Hypothalamus (tissue), 51 donors: ENCODE measurements around the gene CBL.
"Not testable (repeated sequence)": the region's sequence is repeated elsewhere in the genome, so short reads cannot be mapped to it uniquely, and the experiment has no call there.

Experiments used
- DNase-seq, 51 donors: peaks; one replicate each; lab custom pipeline; 2025; lab: John Stamatoyannopoulos, UW

Gene CBL

GRCh38 chr11:119181677-119182412 lies 24.3 kb upstream of the CBL start:
- no peak for DNase-seq

DNA sequence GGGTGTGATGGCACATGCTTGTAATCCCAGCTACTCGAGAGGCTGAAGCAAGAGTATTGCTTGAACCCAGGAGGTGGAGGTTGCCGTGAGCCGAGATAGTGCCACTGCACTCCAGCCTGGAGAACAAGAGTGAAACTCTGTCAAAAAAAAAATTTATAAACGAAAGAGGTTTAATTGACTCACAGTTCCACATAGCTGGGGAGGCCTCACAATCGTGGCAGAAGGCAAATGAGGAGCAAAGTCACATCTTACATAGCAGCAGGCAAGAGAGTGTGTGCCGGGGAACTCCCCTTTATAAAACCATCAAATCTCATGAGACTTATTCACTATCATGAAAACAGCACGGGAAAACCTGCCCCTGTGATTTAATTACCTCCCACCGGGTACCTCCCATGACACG lies 21.7 kb upstream of the CBL start:
- not testable (repeated sequence) for DNase-seq

DNA sequence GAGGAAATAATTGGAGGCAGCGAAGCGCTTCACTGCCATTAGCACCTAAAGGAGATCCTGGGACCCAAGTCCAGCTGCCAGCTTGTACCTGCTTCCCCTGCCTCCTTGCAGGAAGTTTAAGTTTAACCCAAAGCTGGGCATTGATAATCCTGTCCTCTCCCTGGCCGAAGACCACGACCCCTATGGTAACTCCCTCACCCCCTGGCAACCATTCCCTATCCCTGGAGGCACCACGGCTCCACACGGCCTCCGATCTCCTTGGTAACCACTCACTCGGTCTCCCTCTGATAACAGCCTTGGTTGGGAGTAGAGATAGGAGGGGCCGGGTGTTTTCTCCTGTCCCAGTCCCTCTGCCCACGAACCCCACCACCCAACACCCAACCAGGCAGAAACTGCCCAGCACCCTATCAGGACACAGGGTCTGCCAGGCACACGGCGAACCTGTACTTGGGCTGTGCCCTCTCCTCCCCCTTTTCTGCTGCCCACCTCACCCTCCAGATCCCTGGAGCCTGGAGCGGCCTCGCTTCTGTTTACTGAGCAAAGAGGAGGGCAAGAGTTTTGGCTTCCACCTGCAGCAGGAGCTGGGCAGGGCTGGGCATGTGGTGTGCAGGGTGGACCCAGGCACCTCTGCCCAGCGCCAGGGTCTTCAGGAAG lies 20.0 kb upstream of the CBL start:
- no peak for DNase-seq

DNA sequence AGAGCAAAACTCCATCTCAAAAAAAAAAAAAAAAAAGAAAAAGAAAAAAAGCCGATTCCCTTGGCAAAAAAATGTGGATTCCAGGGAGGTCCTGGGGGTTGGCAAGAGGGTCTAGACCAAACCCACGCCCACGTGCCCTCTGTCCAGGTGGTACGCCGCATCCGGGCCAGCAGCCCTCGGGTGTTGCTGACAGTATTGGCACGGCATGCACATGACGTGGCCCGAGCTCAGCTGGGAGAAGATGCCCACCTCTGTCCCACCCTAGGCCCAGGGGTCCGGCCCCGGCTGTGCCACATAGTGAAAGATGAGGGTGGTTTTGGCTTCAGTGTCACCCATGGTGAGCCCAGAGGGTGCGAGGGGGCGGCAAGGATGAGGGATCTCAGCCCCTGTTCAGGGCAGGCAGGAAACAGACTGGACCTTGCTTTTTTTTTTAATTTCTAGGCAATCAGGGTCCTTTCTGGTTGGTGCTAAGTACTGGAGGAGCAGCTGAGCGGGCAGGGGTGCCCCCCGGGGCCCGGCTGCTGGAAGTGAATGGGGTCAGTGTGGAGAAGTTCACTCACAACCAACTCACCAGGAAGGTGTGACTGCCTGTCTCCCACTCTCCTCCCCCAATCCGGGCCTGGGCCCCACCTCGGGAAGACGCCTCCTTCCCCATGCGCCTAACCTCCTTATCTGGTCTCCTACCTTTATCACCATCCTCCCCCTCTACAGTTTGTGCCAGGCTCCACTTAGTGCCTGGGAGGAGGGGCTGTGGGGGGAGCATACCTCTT lies 18.8 kb upstream of the CBL start:
- no peak for DNase-seq

DNA sequence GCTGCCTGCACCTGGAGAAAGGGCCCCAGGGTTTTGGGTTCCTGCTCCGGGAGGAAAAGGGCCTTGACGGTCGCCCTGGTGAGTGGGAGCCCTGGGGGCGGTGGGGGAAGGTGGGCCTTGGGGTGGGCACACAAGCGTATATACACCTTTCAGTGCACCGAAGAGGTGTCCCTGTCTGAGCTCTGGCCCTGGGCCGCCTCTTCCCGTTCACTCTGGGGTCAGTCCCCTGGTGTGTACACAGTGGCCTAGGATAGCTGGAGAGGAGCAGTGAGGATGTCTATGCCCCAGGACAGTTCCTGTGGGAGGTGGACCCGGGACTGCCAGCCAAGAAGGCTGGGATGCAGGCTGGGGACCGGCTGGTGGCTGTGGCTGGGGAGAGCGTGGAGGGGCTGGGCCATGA lies 18.1 kb upstream of the CBL start:
- no peak for DNase-seq

GRCh38 chr11:119188887-119189286 lies 17.3 kb upstream of the CBL start:
- DNase-seq: no peak

GRCh38 chr11:119189393-119189792 lies 16.7 kb upstream of the CBL start:
- no peak for DNase-seq

GRCh38 chr11:119190531-119190930 lies 15.6 kb upstream of the CBL start:
- DNase-seq: no peak

- DNase-seq: not testable (repeated sequence)
Observed at GRCh38 chr11:119191265-119191664, 14.9 kb upstream of the CBL start.

DNA sequence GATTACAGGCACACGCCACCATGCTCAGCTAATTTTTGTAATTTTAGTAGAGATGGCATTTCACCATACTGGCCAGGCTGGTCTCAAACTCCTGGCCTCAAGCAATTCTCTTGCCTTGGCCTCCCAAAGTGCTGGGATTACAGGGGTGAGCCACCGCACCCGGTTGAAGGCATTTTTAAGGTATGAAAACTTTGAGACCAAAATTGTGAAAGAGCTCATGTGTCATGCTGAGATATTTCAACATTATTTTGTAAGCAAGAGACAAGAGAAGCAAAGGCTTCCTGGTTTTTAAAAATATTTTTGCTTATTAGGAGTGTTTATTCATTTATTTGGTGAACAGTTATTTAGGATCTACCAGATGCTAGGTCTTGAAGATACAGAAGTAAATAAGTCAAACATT lies 14.0 kb upstream of the CBL start:
- DNase-seq: no peak

GRCh38 chr11:119193001-119193400 lies 13.1 kb upstream of the CBL start:
- DNase-seq: no peak

GRCh38 chr11:119193626-119194025 lies 12.5 kb upstream of the CBL start:
- no peak for DNase-seq

DNA sequence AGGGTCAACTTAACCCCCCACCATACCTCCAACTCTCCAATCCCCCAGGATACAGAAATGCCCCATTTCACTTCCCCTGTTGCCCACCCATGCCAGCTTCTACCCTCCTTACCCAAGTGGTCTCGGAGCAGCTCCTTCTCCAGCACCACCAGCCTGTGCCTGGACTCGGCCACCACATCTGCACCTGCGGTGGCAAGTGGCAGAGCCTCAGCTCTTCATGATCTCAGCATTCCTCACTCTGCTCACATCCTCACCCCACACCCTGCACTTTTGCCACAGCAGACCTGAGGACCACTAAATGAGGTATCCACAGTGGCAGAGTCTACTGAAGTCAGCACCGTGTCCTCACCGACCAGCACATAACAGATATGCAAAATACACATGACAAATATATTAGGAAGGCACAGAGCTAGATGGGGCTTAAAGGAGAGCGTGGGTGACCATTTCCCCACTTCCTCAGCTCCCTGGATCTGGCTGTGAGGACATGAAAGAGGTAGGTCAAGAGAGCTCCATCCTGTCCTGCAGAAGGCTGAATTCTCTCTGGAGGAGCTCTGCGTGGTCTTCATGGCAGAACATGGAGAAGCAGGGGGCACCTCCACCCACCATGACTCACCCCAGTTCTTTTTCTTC lies 11.2 kb upstream of the CBL start:
- no peak for DNase-seq

- DNase-seq: peak in 10 of 51 donors; percentile 14 to 45 (median 22)
Observed at GRCh38 chr11:119195680-119196079, 10.5 kb upstream of the CBL start.

DNA sequence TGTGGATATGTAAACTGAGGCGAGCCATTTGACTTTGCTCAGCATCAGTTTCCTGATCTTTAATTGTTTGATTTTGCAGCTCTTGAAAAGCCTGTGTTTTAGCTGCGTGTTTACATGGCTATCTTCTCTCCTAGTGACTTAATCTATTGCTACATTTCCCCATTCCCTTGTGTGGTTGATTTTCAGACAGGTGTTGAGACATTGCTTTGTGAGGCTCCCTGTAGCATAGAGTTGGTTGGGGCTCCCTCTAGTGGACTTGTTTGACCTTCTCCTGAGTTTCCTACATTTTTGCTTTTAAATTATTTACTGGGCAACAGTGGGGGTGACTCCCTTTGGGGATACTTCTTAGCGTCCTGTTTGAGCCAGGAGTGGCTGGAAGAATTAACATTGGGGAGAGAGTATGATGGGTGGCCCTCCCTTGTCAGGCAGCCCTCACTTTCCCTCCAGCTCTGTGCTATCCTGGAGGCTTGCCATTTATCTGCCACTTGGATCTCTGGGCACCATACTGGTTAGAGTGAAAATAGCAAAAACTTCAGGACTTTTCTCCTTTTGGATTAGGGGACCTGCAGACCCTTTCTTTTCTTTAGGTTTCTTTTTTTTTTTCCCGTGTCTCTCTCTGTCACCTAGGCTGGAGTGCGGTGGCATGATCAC lies 9.2 kb upstream of the CBL start:
- DNase-seq: peak in 22 of 51 donors; percentile 7 to 75 (median 29)

DNA sequence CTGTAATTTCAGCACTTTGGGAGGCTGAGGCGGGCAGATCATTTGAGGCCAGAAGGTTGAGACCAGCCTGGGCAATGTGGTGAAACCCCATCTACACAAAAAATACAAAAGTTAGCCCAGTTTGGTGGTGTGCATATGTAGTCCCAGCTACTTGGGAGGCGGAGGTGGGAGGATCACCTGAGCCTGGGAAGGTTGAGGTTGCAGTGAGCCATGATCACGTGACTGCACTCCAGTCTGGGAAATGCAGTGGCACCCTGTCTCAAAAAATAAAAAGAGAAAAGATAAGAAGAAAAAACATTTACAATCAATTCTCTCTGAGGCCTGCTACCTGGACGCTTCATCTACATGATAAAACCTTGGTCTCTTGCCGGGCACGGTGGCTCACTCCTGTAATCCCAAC lies 7.2 kb upstream of the CBL start:
- no peak for DNase-seq

DNA sequence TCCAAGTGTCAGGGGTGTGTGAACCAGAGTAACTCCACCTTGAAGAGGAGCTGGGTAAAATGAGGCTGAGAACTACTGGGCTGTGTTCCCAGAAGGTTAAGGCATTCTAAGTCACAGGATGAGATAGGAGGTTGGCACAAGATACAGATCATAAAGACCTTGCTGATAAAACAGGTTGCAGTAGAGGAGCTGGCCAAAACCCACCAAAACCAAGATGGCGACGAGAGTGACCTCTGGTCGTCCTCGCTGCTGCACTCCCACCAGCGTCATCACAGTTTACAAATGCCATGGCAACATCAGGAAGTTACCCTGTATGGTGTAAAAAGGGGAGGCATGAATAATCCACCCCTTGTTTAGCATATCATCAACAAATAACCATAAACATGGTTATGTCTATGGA lies 4.9 kb upstream of the CBL start:
- DNase-seq: not testable (repeated sequence)

GRCh38 chr11:119202554-119202953 lies 3.6 kb upstream of the CBL start:
- DNase-seq: no peak

GRCh38 chr11:119204066-119204465 lies 2.1 kb upstream of the CBL start:
- no peak for DNase-seq

DNA sequence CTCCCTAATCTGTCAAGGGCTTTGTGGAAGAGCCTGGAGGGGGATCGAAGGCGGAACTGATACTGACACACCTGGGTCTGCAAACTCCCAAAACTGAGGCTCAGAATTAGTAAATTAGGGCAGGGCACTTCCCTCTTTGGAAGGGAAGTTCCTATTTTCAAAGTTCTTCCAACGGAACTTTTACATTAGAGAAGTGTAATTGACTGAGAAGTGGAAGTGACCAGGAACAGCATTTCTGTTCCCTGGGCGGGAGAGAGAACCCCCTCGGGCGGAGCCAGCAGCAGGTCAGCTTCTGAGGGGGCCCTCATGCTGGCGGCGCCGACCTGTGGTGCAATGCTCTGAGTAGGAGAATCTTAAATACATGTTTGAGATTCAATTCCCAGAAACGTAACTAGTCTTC lies 1.1 kb upstream of the CBL start:
- peak in 6 of 51 donors; percentile 4 to 20 (median 6) for DNase-seq
